CD4-positive, alpha-beta T cell treated with Interleukin-15 for 4 hours (primary cell): ENCODE data around the gene SYT1.

Experiments
- DNase-seq: peaks from one replicate; pipeline ENCODE4 v3.0.0-alpha.2; 2020; ENCODE audit warnings: low spot score

Gene SYT1

DNA sequence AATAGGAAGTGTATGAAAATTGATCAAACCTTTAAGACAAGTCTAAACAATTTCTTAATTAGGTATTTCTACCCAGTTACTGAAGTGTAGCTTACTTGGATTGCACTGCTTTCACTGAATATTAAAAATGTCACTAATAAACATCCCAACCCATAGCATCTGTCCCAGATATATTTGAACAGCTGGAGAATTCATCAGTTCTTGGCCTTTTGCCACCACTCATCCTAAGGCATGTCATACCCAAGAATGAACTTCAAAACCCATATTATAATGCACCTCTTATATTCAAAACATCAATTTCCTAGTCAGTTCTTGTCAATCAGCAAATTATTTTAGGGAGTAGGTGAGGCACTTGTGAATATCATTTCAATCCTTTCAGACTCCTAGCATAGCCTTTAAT is 433.9 kb downstream of the SYT1 start:
- no peak for DNase-seq

DNA sequence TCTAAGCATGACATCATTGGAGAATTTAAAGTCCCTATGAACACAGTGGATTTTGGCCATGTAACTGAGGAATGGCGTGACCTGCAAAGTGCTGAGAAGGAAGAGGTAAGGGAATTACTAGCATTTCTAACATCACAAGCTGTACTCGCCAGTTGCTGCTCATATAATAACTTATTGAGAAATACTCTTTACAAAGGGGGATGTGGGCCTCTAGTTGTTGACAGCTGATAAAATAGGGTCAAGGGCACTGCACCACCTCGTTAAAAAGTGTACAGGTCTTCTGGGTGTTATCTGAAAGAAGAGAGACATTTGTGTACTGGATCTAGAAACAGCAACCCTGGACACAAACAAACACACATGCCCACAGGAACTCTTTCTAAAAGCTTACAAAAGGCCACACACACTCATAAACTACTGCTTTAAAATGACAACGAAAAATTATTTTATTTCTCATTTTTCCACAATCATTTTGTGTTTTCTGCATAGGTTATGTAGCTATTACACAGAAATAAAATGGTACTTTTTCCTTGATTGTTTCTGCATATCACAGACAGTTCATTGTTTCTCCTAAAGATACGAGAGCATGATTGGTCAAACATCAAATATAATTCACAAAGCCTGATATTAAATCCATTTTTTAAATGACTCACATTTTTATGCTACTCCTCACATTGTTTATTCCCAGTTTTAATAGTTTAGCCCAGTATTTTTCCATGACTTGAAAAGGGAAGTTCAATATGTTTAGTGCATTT is 435.0 kb downstream of the SYT1 start:
- DNase-seq, result no peak

- DNase-seq, result no peak
These were observed 435.6 kb downstream of the SYT1 start for GRCh38 chr12:79300199-79300568.

DNA sequence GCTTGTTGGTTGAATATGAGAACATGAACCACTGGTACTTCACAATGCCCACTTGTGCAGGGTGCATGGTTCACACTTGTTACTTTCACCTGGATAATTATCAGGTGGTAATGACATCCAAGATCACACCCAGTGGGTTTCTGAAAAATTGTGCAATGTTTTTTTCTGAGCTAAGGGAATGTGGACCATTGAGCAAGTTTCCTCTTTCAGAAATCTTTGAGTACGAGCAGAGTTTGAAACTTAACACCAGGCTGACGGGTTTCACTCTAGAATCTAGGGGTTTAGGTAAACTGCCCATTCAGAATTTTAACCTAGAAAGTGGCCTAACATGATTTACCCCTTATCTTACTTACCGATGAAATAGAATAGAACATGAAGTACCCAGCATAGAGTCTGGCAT is 436.6 kb downstream of the SYT1 start:
- no peak for DNase-seq

DNA sequence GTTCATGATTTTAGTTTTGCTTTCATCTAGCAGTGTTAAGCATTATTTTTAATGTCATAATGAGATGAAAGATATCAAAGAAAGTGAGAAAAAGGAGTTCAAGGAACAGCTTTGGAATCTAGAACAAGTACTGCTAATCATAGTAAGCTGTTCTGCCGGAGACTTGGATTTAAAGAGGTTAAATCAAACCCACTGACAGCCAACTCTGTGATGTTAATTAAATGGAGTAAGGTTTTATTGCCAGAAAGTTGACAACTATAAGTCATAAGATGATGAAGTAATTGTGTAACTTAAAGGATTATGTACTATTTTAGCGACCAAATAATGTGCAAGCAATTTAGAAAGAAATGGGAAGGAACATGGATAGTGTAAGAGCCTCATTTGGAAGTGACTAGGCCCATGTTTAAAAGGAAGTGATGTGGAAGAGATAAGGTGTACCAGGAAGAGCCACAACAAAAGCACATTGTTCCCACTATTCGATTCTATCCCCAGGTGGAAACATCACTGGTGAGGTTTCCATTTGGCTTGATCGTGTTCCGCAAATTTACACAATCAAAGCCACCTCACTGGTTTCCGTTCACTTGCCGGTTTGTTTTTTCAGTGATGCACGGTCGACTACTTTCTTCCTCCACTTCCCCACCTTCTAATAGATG is 437.7 kb downstream of the SYT1 start:
- DNase-seq, result no peak

- DNase-seq, result no peak
These were observed 442.8 kb downstream of the SYT1 start for GRCh38 chr12:79307340-79307739.

DNA sequence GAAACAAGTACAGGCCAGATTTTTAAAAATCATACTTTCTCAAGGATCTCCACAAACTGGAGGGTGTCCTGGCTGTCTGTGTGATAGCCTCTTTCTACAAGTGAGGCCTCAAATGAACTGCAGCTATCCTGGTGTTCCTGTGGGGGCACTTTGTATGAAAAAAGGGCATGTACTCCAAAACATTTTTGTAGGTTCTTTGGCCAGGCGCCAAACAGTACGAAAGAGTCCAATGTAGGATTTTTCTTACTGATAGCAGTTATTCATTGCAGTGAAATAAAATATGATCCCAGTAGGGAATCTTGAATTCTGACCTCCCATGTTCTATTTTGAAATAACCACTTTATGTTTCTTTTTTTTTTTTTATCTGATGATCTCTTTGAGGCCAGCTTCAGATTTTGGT is 444.5 kb downstream of the SYT1 start:
- DNase-seq, result no peak

- DNase-seq, result no peak
These were observed 452.7 kb downstream of the SYT1 start for GRCh38 chr12:79317179-79317847.

- DNase-seq, result no peak
These were observed 458.3 kb downstream of the SYT1 start for GRCh38 chr12:79322905-79323304.

GRCh38 chr12:79324571-79324970 is 460.0 kb downstream of the SYT1 start:
- no peak for DNase-seq

DNA sequence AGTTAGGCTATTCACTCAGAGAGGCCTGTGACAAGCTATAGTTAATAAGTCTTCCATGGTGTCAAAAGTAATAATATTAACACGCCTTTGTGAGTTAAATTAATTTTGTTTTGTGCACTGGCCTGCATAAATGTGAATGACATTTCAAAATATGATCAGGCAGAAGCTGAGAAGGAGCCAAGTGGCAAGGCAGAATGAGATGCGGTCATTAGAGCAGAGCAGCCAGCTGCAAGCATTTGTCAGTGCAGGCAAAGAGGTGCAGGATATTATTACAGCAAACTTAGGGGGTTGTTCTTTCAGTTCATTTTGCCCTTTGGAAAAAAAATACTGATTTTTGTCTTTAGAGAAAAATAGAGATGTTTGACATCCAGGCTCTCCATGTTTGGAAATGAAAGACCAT is 461.6 kb downstream of the SYT1 start:
- no peak for DNase-seq

DNA sequence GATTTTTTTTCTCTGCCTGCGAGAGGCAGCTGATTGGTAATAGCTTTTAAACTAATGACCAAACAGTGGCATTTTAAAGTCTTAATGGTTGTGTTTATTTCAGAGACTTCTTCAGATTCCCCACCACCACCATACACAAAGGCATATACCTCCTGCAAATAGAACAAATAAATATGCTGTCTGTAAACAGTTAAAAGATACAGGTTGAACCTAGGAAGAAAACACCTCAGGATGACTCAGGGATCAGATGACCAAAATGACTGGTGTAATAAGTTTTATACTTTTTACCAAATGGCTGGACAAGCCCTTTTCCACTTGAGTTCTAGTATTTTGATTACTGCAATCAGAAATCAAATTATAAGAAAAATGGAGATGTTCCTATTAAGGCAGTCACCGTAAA is 462.1 kb downstream of the SYT1 start:
- DNase-seq, result no peak

DNA sequence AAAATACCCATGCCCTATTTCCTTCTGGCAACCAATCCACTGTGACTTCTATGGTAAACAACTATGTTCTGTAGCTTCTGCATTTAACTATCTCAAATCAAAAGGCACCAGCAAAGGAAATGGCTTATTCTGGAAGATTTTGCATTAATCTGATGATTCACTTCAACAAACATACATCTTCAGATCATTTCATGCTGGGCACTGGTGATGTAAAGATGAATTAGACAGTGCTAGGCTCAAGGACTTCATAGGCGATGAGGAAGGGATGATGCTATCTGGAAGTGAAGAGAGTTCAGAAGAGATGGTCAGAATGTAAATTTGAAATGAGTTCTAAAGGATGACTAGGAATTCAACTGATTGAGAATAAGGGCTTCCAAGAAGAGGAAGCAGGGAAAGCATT is 462.9 kb downstream of the SYT1 start:
- DNase-seq, result no peak

DNA sequence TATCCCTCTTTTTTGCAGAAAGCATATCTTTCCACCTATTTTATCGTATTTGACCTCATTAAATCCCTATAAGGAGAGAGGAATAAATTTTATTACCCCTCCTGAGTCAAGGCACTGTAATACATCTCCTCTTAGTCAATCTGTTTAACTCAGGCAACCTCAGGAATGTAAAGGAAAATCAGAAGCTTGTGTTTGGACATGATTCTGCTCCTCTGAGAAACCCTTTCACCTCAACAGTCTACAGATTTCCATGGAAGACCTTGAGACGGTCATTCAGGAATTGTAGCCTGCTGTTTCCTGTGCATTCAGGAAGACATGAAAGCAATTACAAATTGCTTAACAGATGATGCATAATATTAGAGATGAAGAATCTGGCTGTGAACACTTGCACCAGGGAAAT is 465.4 kb downstream of the SYT1 start:
- DNase-seq, result no peak

DNA sequence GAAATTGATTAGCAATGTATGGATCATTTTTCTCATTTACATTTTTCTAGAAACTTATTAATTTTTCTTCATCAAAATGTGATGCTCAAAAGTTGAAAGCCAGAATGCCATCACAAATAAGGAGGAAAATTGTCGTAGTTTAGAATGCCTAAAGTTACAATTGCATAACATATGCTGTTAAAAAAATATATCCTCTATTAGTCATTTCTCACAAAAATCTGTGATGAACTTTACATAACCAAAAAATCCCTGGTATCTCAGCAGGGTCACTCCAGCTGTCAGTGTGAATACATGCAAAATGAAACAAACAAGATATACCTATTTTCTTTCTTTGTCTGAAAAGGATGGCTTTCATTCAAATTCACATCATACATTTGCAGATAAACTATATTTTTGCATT is 467.3 kb downstream of the SYT1 start:
- DNase-seq, result no peak

- no peak for DNase-seq
These were observed 468.6 kb downstream of the SYT1 start for GRCh38 chr12:79333144-79333543.

GRCh38 chr12:79337662-79338290 is 473.2 kb downstream of the SYT1 start:
- no peak for DNase-seq

DNA sequence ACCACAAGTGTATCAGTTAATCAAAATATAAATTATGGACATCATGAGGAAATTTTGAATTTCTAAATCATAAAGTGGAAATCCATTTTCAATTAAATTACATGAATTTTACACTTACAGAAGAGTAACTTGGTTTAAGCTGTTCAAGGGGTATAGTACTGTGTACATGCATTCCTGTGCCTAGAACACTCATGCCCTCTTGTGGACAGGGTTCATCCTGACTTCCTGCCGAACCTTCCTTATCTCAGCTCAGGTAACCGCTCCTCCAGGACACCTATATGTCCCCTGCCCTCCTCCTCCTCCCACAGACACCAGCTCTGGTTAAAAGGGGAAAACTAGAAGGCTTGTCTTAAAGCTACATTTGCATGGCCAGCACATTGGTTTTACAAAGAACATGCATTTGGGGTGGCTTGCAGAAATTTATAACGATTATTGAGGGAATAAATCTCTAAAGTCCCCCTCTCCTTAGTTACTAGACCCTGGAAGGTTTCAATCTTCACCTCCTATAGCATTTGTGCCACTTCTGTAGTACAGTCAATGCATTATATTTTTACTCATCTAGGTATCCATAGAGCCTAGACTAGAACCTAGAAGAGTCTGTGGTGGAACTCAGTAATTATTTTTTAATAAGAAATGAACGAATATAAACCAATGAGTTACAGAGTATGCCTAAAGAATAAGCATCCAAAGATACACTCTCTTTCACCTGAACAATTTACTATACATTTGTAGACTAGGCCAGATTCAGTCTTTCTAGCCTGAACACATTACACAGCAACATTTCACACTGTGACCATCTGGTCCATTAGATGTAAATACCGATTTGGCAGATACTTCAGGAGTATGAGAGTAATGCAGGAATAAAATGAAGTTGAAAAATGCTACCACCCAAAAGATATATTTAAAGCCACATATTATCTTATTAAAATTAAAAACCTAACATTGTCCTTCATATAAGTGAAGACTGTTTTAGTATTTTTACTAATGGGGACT is 480.6 kb downstream of the SYT1 start:
- DNase-seq, result no peak

- DNase-seq, result no peak
These were observed 483.3 kb downstream of the SYT1 start for GRCh38 chr12:79347866-79348265.

DNA sequence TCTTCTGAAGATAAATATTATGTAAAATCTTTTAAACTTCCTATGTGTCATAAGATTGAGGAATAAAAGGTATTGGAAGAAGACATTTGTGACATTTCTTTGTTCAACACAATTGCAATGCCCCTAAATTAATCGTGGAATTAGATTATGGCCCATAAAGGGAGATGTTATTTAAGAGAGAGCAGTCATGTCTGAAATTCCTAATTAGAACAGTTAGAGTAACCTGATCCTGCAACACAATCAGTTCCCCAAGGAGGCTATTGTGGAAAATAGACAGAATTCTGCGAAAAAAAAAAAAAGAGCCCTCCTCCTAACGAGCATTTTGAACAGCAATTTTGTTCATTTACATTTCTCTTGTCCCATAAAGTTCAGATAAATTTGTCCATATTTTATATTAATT is 486.7 kb downstream of the SYT1 start:
- no peak for DNase-seq

- no peak for DNase-seq
These were observed 491.6 kb downstream of the SYT1 start for GRCh38 chr12:79356216-79356615.

- no peak for DNase-seq
These were observed 492.5 kb downstream of the SYT1 start for GRCh38 chr12:79357048-79357447.
